Spleen (tissue), 11 donors: ENCODE data around the gene XIRP1. TPM values are rescaled to one million over a fixed set of nuclear protein-coding genes. Genes with fewer than 3 reads are reported as not detected.

ENCODE experiments used
- DNase-seq: peaks from one replicate; pipeline ENCODE4 v3.0.0-alpha.2; 2020
- H3K27ac ChIP-seq, 8 donors: fragments of 200-600 bp; sonication (generic) in 7 of 8; 1 replicate in 4 of 8; 2 replicates in 4 of 8; pipeline versions ENCODE4 v1.5.0 to v1.8.0; 2016 to 2021; ENCODE audit warnings: inconsistent platforms in 4 of 8, mild to moderate bottlenecking in 4 of 8, moderate library complexity in 1 of 8
- H3K27me3 ChIP-seq, 7 donors: fragments of 200-600 bp; sonication (generic) in 6 of 7; replicated peaks in 1 of 7; 1 replicate in 4 of 7; 2 replicates in 3 of 7; pipeline versions ENCODE4 v1.5.0 to v1.8.0; 2016 to 2021; ENCODE audit warnings: inconsistent platforms in 3 of 7, mild to moderate bottlenecking in 1 of 7
- H3K36me3 ChIP-seq, 6 donors: fragments of 200-600 bp; sonication (generic) in 5 of 6; 1 replicate in 4 of 6; 2 replicates in 2 of 6; pipeline versions ENCODE4 v1.5.0 to v1.8.0; 2016 to 2021; ENCODE audit warnings: inconsistent platforms in 2 of 6
- H3K4me1 ChIP-seq, 6 donors: fragments of 200-600 bp; sonication (generic) in 5 of 6; 1 replicate in 3 of 6; 2 replicates in 3 of 6; pipeline versions ENCODE4 v1.5.0 to v1.8.0; 2016 to 2021; ENCODE audit warnings: inconsistent platforms in 3 of 6
- H3K4me3 ChIP-seq, 8 donors: fragments of 200-600 bp; sonication (generic) in 7 of 8; 1 replicate in 4 of 8; 2 replicates in 4 of 8; pipeline versions ENCODE4 v1.5.0 to v1.8.0; 2016 to 2021; ENCODE audit warnings: inconsistent platforms in 4 of 8, mild to moderate bottlenecking in 4 of 8, moderate library complexity in 2 of 8
- H3K9me3 ChIP-seq, 8 donors: fragments of 200-600 bp; sonication (generic) in 7 of 8; 1 replicate in 4 of 8; 2 replicates in 4 of 8; pipeline versions ENCODE4 v1.5.0 to v1.8.0; 2016 to 2021; ENCODE audit warnings: inconsistent platforms in 4 of 8
- POLR2A ChIP-seq, 3 donors: fragments of 450-650 bp; IDR thresholded peaks; one replicate each; pipeline ENCODE4 v1.5.1; 2017; ENCODE audit warnings: antibody characterized with exemption in 3 of 3, mild to moderate bottlenecking in 1 of 3
- POLR2AphosphoS5 ChIP-seq, 3 donors: sonication (generic); formaldehyde crosslinking; IDR thresholded peaks; one replicate each; pipeline ENCODE4 v1.5.1; 2017; ENCODE audit warnings: antibody characterized with exemption in 3 of 3
- WGBS, 5 donors: extraction: QIAGEN DNeasy Blood & Tissue Kit in 3 of 5; methylation state at CpG; one replicate each; pipeline versions ENCODE4 v1.1.5 to v1.1.7; 2013 to 2018; 5-methylcytosine and 5-hydroxymethylcytosine counted together
- intact Hi-C: fragments of 100-400 bp; cut with DNase I; formaldehyde crosslinking; loops from one replicate; pipeline ENCODE4 v1.15.0; 2023; ENCODE audit warnings: low total_unique reads
- polyA plus RNA-seq, 3 donors: library from polyadenylated mRNA; stranded (reverse); fragments of 200-250 nt; gene quantifications; one replicate each; pipeline ENCODE4 v1.2.1, GENCODE V29; 2013
- total RNA-seq, 7 donors: library from RNA; depleted of rRNA in 3 of 7; stranded (reverse); fragments of >200 nt in 3 of 7; fragmentation: NEBNext Ultra II Directional in 4 of 7; extraction: Animal tissue kit (Norgen Biotek cat#: 25700) in 4 of 7; gene quantifications; one replicate each; pipeline versions ENCODE4 v1.1.0 to v1.2.1, GENCODE V29; 2016 to 2021
- TF ChIP-seq, protein P1 (sequence below), 11 experiments: fragments of 200-600 bp in 7 of 11; fragments of 450-650 bp in 4 of 11; sonication (generic) in 4 of 11; IDR thresholded peaks in 8 of 11; conservative IDR thresholded peaks in 3 of 11; 1 replicate in 7 of 11; 2 replicates in 4 of 11; pipeline versions ENCODE4 v1.4.0 to v1.8.0; 2016 to 2021; ENCODE audit warnings: antibody characterized with exemption in 11 of 11, inconsistent platforms in 4 of 11, mild to moderate bottlenecking in 1 of 11
- donor health status: healthy with polysubstance abuse.
- donor health status: DM: no; HTN: no; CAD: no; lungs with moderate emphysema.
- donor health status: DM: no; HTN: no; CAD: no.
- donor health status: Bipolar disorder and iron deficiency.
- donor health status: healthy.
- donor health status: DM: no; HTN: no; CAD: no.
- donor health status: DM: yes; HTN: yes; CAD: no.

The XIRP1 gene
- total and polyA plus RNA-seq, 10 donors: 0.06 to 0.70 (median 0.27) TPM; not detected in 3

DNA sequence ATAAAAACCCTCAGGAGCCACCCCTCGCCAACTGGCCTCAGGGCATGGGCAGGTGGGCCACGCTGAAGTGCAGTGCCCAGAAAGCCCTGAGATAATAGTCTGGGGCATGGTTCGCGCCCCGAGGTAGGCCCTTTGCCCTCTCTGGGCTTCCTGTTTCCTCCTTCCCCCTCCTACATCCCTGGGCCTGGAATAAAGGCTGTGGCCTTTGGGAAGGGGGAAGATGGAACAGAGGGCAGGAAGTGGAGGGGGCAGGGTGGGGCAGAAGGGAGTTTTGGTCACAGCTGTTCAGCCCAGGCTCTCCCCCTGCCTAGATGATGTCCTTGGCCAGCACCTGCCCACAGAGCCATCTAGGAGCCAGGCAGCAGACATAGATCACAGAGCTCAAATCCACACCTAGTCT is 50.3 kb downstream of the XIRP1 start:
- Histone ChIP-seq H3K4me1 (peaks cover 38 to 76% (median 66%) of the 10 kb centered on the region in 6 donors), H3K9me3 (no peaks in the 10 kb centered on the region), H3K27me3 (no peaks in the 10 kb centered on the region), H3K4me3 (no peak overlapping the region), H3K36me3 (peaks cover 5 to 94% (median 45%) of the 10 kb centered on the region in 6 donors), H3K27ac (peak overlapping the region in 6 of 8 donors; percentile 62 to 81 (median 74))
- TF ChIP-seq POLR2A (IDR thresholded peaks at IDR 0.05): no peak
- peak; percentile 67 to 76 (median 68) for TF ChIP-seq POLR2AphosphoS5 (IDR thresholded peaks at IDR 0.05)
- no peak for DNase-seq
- WGBS, 5 donors: 38 to 85% (median 56%) methylated on average over 5 of the region's 5 CpGs
- intact Hi-C loops: no loop called here

DNA sequence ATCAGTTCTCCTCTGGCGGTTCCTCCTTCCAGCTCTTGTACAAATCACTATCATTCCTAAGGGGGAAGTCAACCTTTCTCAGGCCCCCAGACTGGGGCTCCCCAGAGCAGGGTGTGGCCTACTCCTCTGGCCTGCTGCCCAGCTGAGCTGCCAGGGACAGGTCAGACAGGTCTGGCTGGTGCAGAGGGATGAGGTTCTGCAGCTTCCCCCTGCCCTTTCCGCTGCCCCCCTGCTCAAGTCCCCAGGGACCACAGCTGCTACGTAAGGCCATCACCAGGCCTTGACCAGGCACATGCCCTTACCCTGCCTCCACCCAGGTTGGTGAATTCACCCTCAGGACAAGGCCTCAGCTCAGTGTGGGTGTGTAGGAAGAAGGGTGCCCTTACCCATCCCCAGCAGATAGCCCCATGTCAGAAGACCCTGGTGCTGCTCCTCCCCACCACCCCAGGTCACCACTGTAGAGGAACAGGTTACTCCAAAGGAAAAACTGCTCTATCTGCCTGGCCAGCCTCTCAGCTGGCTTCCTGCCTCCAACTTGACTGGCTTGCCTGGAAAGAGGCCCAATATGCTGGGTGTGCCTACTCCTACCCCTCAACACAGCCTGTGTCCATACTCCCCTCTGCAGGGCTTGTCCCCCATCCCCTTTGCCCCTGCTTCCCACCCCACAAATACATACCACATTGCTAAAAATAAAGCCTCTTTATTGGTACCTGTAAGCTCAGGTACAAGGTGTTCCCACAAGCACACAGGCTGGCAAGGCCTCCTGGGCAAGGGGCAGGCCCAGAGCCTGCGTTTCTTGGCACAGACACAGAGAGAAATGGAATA is 51.0 kb downstream of the XIRP1 start:
- intact Hi-C loops: no loop called here
- Histone ChIP-seq H3K4me1 (peaks cover 33 to 75% (median 62%) of the 10 kb centered on the region in 6 donors), H3K27ac (peak overlapping the region in 6 of 8 donors; percentile 62 to 81 (median 74)), H3K9me3 (no peaks in the 10 kb centered on the region), H3K4me3 (no peak overlapping the region), H3K27me3 (no peaks in the 10 kb centered on the region), H3K36me3 (peaks cover 5 to 98% (median 44%) of the 10 kb centered on the region in 6 donors)
- TF ChIP-seq POLR2AphosphoS5 (IDR thresholded peaks at IDR 0.05) (peak; percentile 77 to 83 (median 83)), POLR2A (IDR thresholded peaks at IDR 0.05) (no peak)
- DNase-seq: peak; percentile 89
- 47 to 65% (median 56%) methylated on average over 2 to 4 of the region's 4 CpGs for WGBS, 5 donors

DNA sequence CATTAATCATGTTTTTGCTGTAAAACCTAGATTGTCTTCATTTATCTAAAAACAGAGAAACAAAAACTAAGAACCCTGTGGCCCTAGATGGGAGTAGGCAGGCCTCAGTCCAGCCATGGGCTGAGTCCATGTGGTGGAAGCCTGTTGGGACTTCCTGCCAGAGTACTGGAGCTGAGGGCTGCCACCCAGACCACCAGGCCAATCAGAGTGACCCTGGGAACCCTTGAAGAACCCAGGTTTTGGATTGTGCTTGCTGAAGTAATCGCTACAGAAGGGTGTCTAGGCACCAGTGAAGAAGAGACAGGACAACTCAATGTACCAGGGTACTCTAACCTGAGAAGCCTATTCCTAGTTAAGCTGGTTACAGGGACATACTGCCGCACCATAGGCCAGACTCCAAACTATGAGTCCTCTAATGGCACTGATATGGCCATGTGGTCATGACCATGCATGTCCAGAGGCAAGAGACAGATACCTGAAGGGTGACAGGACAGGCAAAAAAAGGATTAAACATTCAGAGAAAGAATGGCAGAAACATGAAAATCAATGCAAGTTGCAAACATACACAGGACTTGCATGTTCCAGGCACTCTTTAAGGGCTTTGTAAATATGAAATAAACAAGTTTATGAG is 51.9 kb downstream of the XIRP1 start:
- Histone ChIP-seq H3K36me3 (peaks cover 5 to 88% (median 37%) of the 10 kb centered on the region in 6 donors), H3K27me3 (no peaks in the 10 kb centered on the region), H3K27ac (peak overlapping the region in 5 of 8 donors; percentile 62 to 81 (median 74)), H3K4me3 (no peak overlapping the region), H3K9me3 (no peaks in the 10 kb centered on the region), H3K4me1 (peaks cover 33 to 75% (median 60%) of the 10 kb centered on the region in 6 donors)
- DNase-seq: no peak
- WGBS, 5 donors: 92 to 100% (median 96%) methylated on average over 2 of the region's 2 CpGs
- TF ChIP-seq, protein P1, sequence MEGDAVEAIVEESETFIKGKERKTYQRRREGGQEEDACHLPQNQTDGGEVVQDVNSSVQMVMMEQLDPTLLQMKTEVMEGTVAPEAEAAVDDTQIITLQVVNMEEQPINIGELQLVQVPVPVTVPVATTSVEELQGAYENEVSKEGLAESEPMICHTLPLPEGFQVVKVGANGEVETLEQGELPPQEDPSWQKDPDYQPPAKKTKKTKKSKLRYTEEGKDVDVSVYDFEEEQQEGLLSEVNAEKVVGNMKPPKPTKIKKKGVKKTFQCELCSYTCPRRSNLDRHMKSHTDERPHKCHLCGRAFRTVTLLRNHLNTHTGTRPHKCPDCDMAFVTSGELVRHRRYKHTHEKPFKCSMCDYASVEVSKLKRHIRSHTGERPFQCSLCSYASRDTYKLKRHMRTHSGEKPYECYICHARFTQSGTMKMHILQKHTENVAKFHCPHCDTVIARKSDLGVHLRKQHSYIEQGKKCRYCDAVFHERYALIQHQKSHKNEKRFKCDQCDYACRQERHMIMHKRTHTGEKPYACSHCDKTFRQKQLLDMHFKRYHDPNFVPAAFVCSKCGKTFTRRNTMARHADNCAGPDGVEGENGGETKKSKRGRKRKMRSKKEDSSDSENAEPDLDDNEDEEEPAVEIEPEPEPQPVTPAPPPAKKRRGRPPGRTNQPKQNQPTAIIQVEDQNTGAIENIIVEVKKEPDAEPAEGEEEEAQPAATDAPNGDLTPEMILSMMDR (IDR thresholded peaks at IDR 0.05 in 8 of 11, conservative IDR thresholded peaks at IDR 0.05 in 3 of 11): no peak
- intact Hi-C loops: no loop called here

DNA sequence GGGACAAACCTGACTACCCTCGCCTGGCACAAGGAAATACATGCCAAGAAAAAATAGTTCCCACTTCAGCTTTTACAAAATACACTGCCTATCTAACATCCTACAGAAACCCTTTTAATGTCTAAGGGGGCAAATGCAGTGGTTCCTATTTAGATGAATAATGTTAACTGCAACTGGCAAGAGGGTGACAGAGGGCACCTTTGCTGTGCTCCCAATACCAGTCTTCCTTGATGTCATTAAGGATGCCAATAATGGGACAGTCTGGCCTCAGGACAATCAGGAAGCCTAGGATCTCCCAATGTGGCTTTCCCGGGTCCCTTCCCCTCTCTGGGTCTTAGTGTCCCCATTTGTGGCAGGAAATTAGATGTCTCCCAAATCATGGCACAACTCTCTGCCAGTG is 53.0 kb downstream of the XIRP1 start:
- intact Hi-C loops: no loop called here
- no peak overlapping the region for H3K4me3 ChIP-seq
- DNase-seq: no peak
- H3K9me3 ChIP-seq: no peaks in the 10 kb centered on the region
- TF ChIP-seq POLR2AphosphoS5 (IDR thresholded peaks at IDR 0.05) (no peak), POLR2A (IDR thresholded peaks at IDR 0.05) (no peak)
- TF ChIP-seq, protein P1 (IDR thresholded peaks at IDR 0.05 in 8 of 11, conservative IDR thresholded peaks at IDR 0.05 in 3 of 11): no peak
- H3K27me3 ChIP-seq: no peaks in the 10 kb centered on the region
- H3K27ac ChIP-seq: no peak overlapping the region
- peaks cover 35 to 75% (median 58%) of the 10 kb centered on the region in 6 donors for H3K4me1 ChIP-seq
- peaks cover 5 to 80% (median 28%) of the 10 kb centered on the region in 6 donors for H3K36me3 ChIP-seq
- 84 to 92% (median 89%) methylated on average over 2 of the region's 2 CpGs for WGBS, 5 donors
